ENCODE data around the gene SLC29A1. TPM values are rescaled to one million over a fixed set of nuclear protein-coding genes. Genes with fewer than 3 reads are reported as not detected.

SLC29A1 gene
- total and polyA plus RNA-seq, 9 of the 15 experiments (the other 6 are each of a cell fraction or from before 2014, with no cell fraction given), result 18.9 to 170 (median 57.7) TPM

DNA sequence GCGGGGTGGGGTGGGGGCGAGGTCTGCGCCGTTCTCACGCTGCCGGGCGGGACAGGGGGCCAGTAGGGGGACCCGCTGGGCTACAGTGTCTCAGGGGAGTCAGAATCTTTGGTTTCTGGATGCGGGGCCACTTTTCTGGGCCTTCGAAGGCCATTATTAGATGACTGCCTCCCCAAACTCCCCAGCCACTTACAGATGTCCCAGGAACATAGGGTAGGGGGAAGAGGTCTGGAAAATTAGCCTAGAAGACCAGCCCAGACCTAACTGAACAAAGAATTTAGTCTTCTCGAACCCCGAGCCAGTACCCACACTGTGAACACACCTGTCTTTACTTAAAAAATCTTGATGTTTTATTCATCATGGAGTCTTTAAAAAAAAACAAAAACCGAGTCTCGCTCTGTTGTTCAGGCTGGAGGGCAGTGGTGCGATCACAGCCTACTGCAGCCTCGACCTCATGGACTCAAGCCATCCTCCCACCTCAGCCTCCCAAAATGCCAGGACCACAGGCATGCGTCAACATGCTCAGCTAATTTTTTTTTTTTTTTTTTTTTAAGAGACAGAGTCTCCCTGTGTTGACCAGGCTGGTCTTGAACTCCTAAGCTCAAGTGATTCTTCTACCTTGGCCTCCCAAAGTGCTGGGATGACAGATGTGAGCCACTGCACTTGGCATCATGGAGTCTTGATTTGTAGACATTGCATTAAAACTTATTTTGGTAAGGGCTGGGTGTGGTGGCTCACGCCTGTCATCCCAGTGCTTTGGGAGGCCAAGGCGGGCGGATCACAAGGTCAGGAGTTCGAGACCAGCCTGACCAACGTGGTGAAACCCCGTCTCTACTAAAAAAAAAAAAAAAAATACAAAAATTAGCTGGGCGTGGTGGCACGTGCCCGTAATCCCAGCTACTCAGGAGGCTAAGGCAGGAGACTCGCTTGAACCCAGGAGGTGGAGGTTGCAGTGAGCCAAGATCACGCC, 3.3 kb upstream of the SLC29A1 start:
- ATAC-seq (peak; percentile 16; the same call in 2 of the 3 replicates), DNase-seq (ENCODE audit: extremely low read depth in 1 of 4, low spot score in 3 of 4) (no peak), FAIRE-seq (peak; percentile 32)
- Histone ChIP-seq H3K4me3 (peak overlapping the region; percentile 48), H3K79me2 (ENCODE audit: control insufficient read depth, insufficient read depth, low read length) (peaks cover 21% of the 10 kb centered on the region), H3K4me2 (ENCODE audit: insufficient read depth, low read length) (peak overlapping the region; percentile 79), H2AFZ (ENCODE audit: low read depth, low read length) (peak overlapping the region; percentile 98), H4K20me1 (replicated peaks; ENCODE audit: control insufficient read depth, insufficient read depth, low read length) (no peaks in the 10 kb centered on the region), H3K9me1 (ENCODE audit: control insufficient read depth, insufficient read depth, low read length) (no peaks in the 10 kb centered on the region), H3K27me3 (ENCODE audit: control insufficient read depth in 2 of 2, insufficient read depth in 2 of 2, low read length in 2 of 2) (no peaks in the 10 kb centered on the region), H3K27ac (ENCODE audit: extremely low read depth, low read depth, low read length) (peak overlapping the region; percentile 53; the same call in 2 of the 3 replicates), H3K9ac (ENCODE audit: insufficient read depth in 1 of 2, low read depth in 2 of 2, low read length in 2 of 2) (peak overlapping the region; percentile 40 to 92; a peak in 2 of 4 replicates), H3K36me3 (ENCODE audit: control insufficient read depth, insufficient read depth, low read length) (no peaks in the 10 kb centered on the region), H3K9me3 (replicated peaks; ENCODE audit: control insufficient read depth, insufficient read depth, low read depth, low read length) (no peaks in the 10 kb centered on the region), H3K4me1 (replicated peaks in 1 of 2; ENCODE audit: control insufficient read depth in 2 of 2, insufficient read depth in 2 of 2, low read length in 2 of 2) (peaks cover 62 to 75% of the 10 kb centered on the region in 2 experiments)
- peak; percentile 22 for TF ChIP-seq RBM25 (IDR thresholded peaks at IDR 0.05; ENCODE audit: low read depth, low read length, severe bottlenecking)
- no peak for TF ChIP-seq NFE2L1 (tag; IDR thresholded peaks at IDR 0.05; ENCODE audit: borderline replicate concordance, low read depth)
- peak; percentile 6; the same call in 1 of the 2 replicates for TF ChIP-seq GABPA (tag; conservative IDR thresholded peaks at IDR 0.05; ENCODE audit: low read depth)
- peak in 1 of 2 experiments; percentile 2; a peak in 1 of 4 replicates for TF ChIP-seq RCOR1 (IDR thresholded peaks at IDR 0.05; ENCODE audit: borderline replicate concordance in 1 of 2, low read depth in 2 of 2, low read length in 2 of 2)
- TF ChIP-seq HLTF (IDR thresholded peaks at IDR 0.05), result 0 out of 2 replicates have a peak, but pooled peaks have one; percentile 31
- POLR2A ChIA-PET, result interaction anchor here (0.6 to 6.8 kb wide), 15 partner anchors 8 to 590 kb away, joined by 3 to 52 read pairs (median 4); partner anchors contain the start of genes HSP90AB1 and SLC35B2
- WGBS (ENCODE audit: insufficient coverage, low coverage, missing lambda C conversion rate), result 55% methylated on average over 23 of the region's 28 CpGs
- no TSS peak for BruUV-seq (replicated peaks)
- intact Hi-C loops (cut with micrococcal nuclease) (loop anchor here (2.0 to 10.0 kb wide), 2 partner anchors 19 to 585 kb away; partner anchors contain the start of gene MAD2L1BP), in situ Hi-C loops (cut with MboI) (no loop called here)
- CTCF ChIA-PET (ENCODE audit: low intra/inter-chr PET ratio), result no interaction called here
